Omental fat pad (tissue), 4 donors: Measurements from ENCODE around the gene AMBRA1. TPM values are rescaled to one million over a fixed set of nuclear protein-coding genes. Genes with fewer than 3 reads are reported as not detected.

ENCODE experiments used
- ATAC-seq: fragments of 150-250 bp; one replicate; pipeline ENCODE4 v1.9.1; 2016; ENCODE audit warnings: mild to moderate bottlenecking, moderate library complexity; ENCODE audit not compliant: low FRiP score
- DNase-seq: peaks from one replicate; pipeline ENCODE4 v3.0.0-alpha.2; 2019; ENCODE audit warnings: low spot score
- total RNA-seq, 4 donors: library from RNA; depleted of rRNA; stranded (reverse); fragments of >200 nt; gene quantifications; one replicate each; pipeline ENCODE4 v1.1.0, GENCODE V29; 2016
- TF ChIP-seq, protein P1 (sequence below), 3 donors: fragments of 450-650 bp; IDR thresholded peaks; one replicate each; pipeline ENCODE4 v1.5.1; 2016 to 2017; ENCODE audit warnings: antibody characterized with exemption in 3 of 3, mild to moderate bottlenecking in 3 of 3, moderate library complexity in 2 of 3

Gene AMBRA1
- total RNA-seq, 4 donors from 2014 or later = 19.2 to 41.0 (median 23.5) TPM

DNA sequence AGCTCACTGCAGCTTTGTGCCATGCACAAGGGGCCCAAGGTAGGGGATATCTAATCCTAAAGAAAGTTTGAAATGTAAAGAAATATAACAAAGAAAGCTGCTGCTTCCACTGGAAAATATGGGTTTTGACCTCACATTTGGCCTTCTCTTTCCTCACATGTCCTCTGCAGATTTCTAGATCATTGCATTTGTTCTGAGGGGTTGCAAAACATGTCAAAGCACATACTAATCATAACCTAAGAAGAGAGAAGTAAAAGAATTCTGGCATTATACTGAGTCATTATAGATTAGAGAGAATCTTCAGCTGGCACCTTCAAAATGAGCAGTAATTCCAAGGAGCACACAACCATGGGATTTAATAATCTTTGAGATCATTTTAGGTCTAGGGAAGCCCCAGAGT is 109.7 kb downstream of the AMBRA1 start:
- ATAC-seq = no peak
- TF ChIP-seq, protein P1, sequence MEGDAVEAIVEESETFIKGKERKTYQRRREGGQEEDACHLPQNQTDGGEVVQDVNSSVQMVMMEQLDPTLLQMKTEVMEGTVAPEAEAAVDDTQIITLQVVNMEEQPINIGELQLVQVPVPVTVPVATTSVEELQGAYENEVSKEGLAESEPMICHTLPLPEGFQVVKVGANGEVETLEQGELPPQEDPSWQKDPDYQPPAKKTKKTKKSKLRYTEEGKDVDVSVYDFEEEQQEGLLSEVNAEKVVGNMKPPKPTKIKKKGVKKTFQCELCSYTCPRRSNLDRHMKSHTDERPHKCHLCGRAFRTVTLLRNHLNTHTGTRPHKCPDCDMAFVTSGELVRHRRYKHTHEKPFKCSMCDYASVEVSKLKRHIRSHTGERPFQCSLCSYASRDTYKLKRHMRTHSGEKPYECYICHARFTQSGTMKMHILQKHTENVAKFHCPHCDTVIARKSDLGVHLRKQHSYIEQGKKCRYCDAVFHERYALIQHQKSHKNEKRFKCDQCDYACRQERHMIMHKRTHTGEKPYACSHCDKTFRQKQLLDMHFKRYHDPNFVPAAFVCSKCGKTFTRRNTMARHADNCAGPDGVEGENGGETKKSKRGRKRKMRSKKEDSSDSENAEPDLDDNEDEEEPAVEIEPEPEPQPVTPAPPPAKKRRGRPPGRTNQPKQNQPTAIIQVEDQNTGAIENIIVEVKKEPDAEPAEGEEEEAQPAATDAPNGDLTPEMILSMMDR (IDR thresholded peaks at IDR 0.05) = no peak
- DNase-seq = no peak

- ATAC-seq (no peak), DNase-seq (no peak)
- TF ChIP-seq, protein P1 (IDR thresholded peaks at IDR 0.05) = no peak
Measured at GRCh38 chr11:46480909-46481308, 112.9 kb downstream of the AMBRA1 start.

- DNase-seq = no peak
- ATAC-seq = no peak
- TF ChIP-seq, protein P1 (IDR thresholded peaks at IDR 0.05) = no peak
Measured at GRCh38 chr11:46480166-46480726, 113.6 kb downstream of the AMBRA1 start.

DNA sequence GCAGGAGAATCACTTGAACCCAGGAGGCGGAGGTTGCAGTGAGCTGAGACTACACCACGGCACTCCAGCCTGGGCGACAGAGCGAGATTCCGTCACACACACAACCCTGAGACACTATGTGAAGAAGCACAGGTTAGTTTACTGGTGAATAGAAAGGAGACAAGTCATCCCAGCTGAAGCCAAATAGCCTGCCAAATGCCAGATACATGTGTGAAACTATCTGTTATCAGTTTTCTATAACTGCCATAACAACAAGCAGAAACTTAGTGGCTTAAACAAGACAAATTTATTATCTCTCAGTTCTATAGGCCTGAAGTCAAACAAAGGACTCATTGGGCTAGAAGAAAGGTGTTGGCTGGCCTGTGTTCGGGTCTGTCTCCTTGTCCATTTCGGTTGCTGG is 114.2 kb downstream of the AMBRA1 start:
- DNase-seq (no peak), ATAC-seq (no peak)
- TF ChIP-seq, protein P1 (IDR thresholded peaks at IDR 0.05) = no peak

GRCh38 chr11:46478196-46478595 is 115.6 kb downstream of the AMBRA1 start:
- ATAC-seq (no peak), DNase-seq (no peak)
- TF ChIP-seq, protein P1 (IDR thresholded peaks at IDR 0.05) = no peak

DNA sequence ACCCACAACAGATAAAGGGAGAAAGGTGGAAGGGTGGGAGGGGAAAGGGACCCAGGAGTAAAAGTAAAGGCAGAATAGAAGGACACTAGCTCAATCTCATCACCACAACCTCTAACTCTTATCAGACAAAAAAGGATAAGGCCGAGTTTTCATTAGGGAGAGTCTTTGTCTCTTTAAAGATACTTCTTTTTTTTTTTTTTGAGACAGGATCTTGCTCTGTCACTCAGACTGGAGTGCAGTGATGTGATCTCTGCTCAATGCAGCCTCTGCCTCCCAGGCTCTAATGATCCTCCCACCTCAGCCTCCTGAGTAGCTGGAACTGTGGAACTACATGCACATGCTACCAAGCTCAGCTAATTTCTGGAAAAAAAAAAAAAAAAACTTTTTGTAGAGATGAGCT is 116.7 kb downstream of the AMBRA1 start:
- ATAC-seq (no peak), DNase-seq (no peak)
- TF ChIP-seq, protein P1 (IDR thresholded peaks at IDR 0.05) = no peak

GRCh38 chr11:46475926-46476545 is 117.8 kb downstream of the AMBRA1 start:
- DNase-seq = no peak
- ATAC-seq = no peak
- TF ChIP-seq, protein P1 (IDR thresholded peaks at IDR 0.05) = no peak
